K562 (cell line): ENCODE results near the gene ELK1. TPM values are rescaled to one million over a fixed set of nuclear protein-coding genes. Genes with fewer than 3 reads are reported as not detected.
A peak's percentile ranks its signal among the peaks of the same experiment; 100 is the strongest.

Experiments
- ATF3 ChIP-seq, 2 experiments: fragments of 450-650 bp in 1 of 2; sonication (generic) in 1 of 2; formaldehyde crosslinking in 1 of 2; IDR thresholded peaks in 1 of 2; conservative IDR thresholded peaks in 1 of 2; 2 replicates each; pipeline versions ENCODE4 v1.6.1 to v1.8.1; 2016 to 2023; ENCODE audit warnings: mild to moderate bottlenecking in 2 of 2, moderate library complexity in 2 of 2, inconsistent platforms in 1 of 2, missing genetic modification reagents in 1 of 2
- BRCA1 ChIP-seq, 2 experiments: fragments of 450-650 bp in 1 of 2; sonication (generic) in 1 of 2; formaldehyde crosslinking in 1 of 2; IDR thresholded peaks; 2 replicates each; pipeline versions ENCODE4 v1.5.0 to v1.6.1; 2017 to 2020; ENCODE audit warnings: mild to moderate bottlenecking in 1 of 2, missing genetic modification reagents in 1 of 2
- GATA2 ChIP-seq: sonication (generic); formaldehyde crosslinking; IDR thresholded peaks from 2 replicates; pipeline ENCODE4 v1.4.0; 2020; ENCODE audit warnings: mild to moderate bottlenecking, missing genetic modification reagents
- KDM2B ChIP-seq: fragments of 250-450 bp; sonication (Bioruptor Pico); IDR thresholded peaks from 2 replicates; pipeline ENCODE4 v1.8.0; 2021; ENCODE audit warnings: mild to moderate bottlenecking, moderate library complexity
- L3MBTL2 ChIP-seq: fragments of 450-650 bp; IDR thresholded peaks from 2 replicates; pipeline ENCODE4 v1.6.1; 2016; ENCODE audit warnings: mild to moderate bottlenecking, moderate library complexity
- MBD1 ChIP-seq: fragments of 250-450 bp; sonication (Bioruptor Pico); IDR thresholded peaks from 2 replicates; pipeline ENCODE4 v1.8.0; 2022; ENCODE audit warnings: inconsistent platforms
- MCM5 ChIP-seq: fragments of 450-650 bp; IDR thresholded peaks from 2 replicates; pipeline ENCODE4 v1.6.1; 2016; ENCODE audit warnings: low read depth
- MLX ChIP-seq, 2 experiments: fragments of 450-650 bp in 1 of 2; sonication (generic) in 1 of 2; formaldehyde crosslinking; conservative IDR thresholded peaks; 2 replicates each; pipeline versions ENCODE4 v1.4.0 to v1.8.1; 2020 to 2022; ENCODE audit warnings: mild to moderate bottlenecking in 1 of 2, missing genetic modification reagents in 1 of 2
- MYBL2 ChIP-seq, 2 experiments: fragments of 450-650 bp in 1 of 2; sonication (generic) in 1 of 2; formaldehyde crosslinking in 1 of 2; IDR thresholded peaks; 2 replicates each; pipeline versions ENCODE4 v1.6.1 to v1.8.1; 2017 to 2022; ENCODE audit warnings: borderline replicate concordance in 1 of 2, inconsistent platforms in 1 of 2, low read depth in 1 of 2, mild to moderate bottlenecking in 1 of 2, missing genetic modification reagents in 1 of 2, moderate library complexity in 1 of 2
- NR2C1 ChIP-seq, 2 experiments: fragments of 450-650 bp; IDR thresholded peaks; 2 replicates each; pipeline ENCODE4 v1.6.1; 2017; ENCODE audit warnings: mild to moderate bottlenecking in 2 of 2, antibody characterized with exemption in 1 of 2, inconsistent platforms in 1 of 2, missing compliant biosample characterization in 1 of 2, missing genetic modification characterization in 1 of 2
- SMAD4 ChIP-seq: fragments of 250-450 bp; sonication (Bioruptor Pico); conservative IDR thresholded peaks from 2 replicates; pipeline ENCODE4 v1.8.0; 2021; ENCODE audit warnings: inconsistent platforms, mild to moderate bottlenecking, moderate library complexity
- SOX6 ChIP-seq: fragments of 450-650 bp; IDR thresholded peaks from 2 replicates; pipeline ENCODE4 v1.6.1; 2014; ENCODE audit warnings: mild to moderate bottlenecking
- TGIF2 ChIP-seq: sonication (generic); formaldehyde crosslinking; IDR thresholded peaks from 2 replicates; pipeline ENCODE4 v1.8.1; 2022; ENCODE audit warnings: mild to moderate bottlenecking, missing genetic modification reagents, moderate library complexity
- TOE1 ChIP-seq, 2 experiments: fragments of 450-650 bp in 1 of 2; sonication (generic) in 1 of 2; formaldehyde crosslinking in 1 of 2; IDR thresholded peaks; 2 replicates each; pipeline versions ENCODE4 v1.7.1 to v1.8.0; 2016 to 2022; ENCODE audit warnings: borderline replicate concordance in 2 of 2, mild to moderate bottlenecking in 2 of 2, antibody characterized with exemption in 1 of 2, inconsistent platforms in 1 of 2, low read depth in 1 of 2, missing genetic modification reagents in 1 of 2, moderate library complexity in 1 of 2
- YBX1 ChIP-seq: fragments of 450-650 bp; IDR thresholded peaks from 2 replicates; pipeline ENCODE4 v1.7.1; 2016; ENCODE audit warnings: mild to moderate bottlenecking
- ZFX ChIP-seq: sonication (generic); formaldehyde crosslinking; IDR thresholded peaks from 2 replicates; pipeline ENCODE4 v1.8.0; 2022; ENCODE audit warnings: mild to moderate bottlenecking, missing genetic modification reagents, moderate library complexity
- ZNF512 ChIP-seq: IDR thresholded peaks from 2 replicates; pipeline ENCODE4 v1.6.1; 2016; ENCODE audit warnings: missing genetic modification characterization, missing compliant biosample characterization
- ZNF551 ChIP-seq: fragments of 250-450 bp; sonication (Bioruptor Pico); IDR thresholded peaks from 2 replicates; pipeline ENCODE4 v1.5.0; 2021; ENCODE audit warnings: mild to moderate bottlenecking, moderate library complexity
- ZNF57 ChIP-seq: fragments of 450-650 bp; formaldehyde crosslinking; IDR thresholded peaks from 2 replicates; pipeline ENCODE4 v1.4.0; 2020; ENCODE audit warnings: mild to moderate bottlenecking, moderate library complexity
- ZNF707 ChIP-seq: fragments of 250-450 bp; sonication (Bioruptor Pico); conservative IDR thresholded peaks from 2 replicates; pipeline ENCODE4 v1.8.0; 2022; ENCODE audit warnings: inconsistent platforms, mild to moderate bottlenecking, moderate library complexity
- ZNF75A ChIP-seq: fragments of 450-650 bp; formaldehyde crosslinking; IDR thresholded peaks from 2 replicates; pipeline ENCODE4 v1.4.0; 2020; ENCODE audit warnings: mild to moderate bottlenecking
- polyA plus RNA-seq, 8 experiments: library from polyadenylated mRNA; depleted of rRNA in 4 of 8; stranded (reverse) in 5 of 8; unstranded in 3 of 8; fragments of >200 nt; fragmentation: Nextera tagmentation in 2 of 8; fragmentation: Illumina TruSeq in 1 of 8; extraction: Ambion mirVana in 2 of 8; extraction: Trizol in 1 of 8; gene quantifications; 2 replicates each; pipeline versions ENCODE4 v1.2.1 to v1.2.3, GENCODE V29; 2011 to 2014; ENCODE audit warnings: inconsistent platforms in 1 of 8, missing spikeins in 1 of 8
- total RNA-seq, 7 experiments: library from RNA; depleted of rRNA in 6 of 7; stranded (reverse); fragments of >200 nt in 6 of 7; fragmentation: Illumina TruSeq in 2 of 7; extraction: Trizol in 2 of 7; gene quantifications; 2 replicates each; pipeline versions ENCODE4 v1.2.1 to v1.2.3, GENCODE V29; 2011 to 2021; ENCODE audit warnings: low replicate concordance in 1 of 7

Gene ELK1
- total and polyA plus RNA-seq, 9 of the 15 experiments (the other 6 are each of a cell fraction or from before 2014, with no cell fraction given) = 4.4 to 74.9 (median 26.5) TPM

DNA sequence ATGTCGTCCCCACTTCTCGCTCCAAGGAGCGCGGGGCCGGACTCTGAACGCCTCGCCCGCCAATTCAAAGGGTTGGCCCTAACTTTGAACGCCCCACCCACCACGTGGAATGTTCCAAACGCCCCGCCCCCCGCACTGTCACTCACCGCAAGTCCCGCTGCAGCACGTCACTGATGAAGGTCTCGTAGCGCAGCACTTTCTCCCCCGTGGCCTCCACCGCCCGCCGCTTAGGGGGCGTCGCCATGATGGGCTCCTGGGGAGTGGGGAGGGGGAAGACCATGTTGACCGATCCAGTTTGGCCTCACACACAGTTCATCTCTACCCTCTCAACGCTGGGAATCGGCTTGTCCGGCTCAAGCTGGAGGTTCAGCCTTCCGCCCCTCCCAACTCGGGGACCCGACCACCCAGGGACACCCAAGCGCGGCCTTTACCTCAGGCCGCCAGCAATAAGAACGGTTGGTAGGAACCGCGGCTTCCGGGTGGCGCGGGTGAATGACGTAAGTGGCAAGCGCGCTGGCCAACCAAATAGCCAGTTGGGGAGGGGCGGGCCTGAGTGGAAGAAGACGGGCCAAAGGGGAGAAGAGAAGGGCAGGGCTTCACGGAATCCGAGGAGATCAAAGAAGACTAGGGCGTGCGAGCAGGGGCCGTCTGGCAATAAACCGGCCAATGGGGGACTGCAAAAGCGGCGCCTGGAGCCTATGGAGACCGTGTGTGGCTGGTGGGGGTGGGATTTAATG, 8.5 kb upstream of the ELK1 start, which contains the start of gene UXT (continued):
- TF ChIP-seq L3MBTL2 (no peak), MCM5 (no peak), ZNF512 (no peak), ZNF75A (CRISPR knock-in tag) (no peak), BRCA1 (IDR thresholded peaks at IDR 0.05) (no peak), BRCA1 (CRISPR knock-in tag; IDR thresholded peaks at IDR 0.05) (no peak), GATA2 (CRISPR knock-in tag) (no peak), TOE1 (IDR thresholded peaks at IDR 0.05; ENCODE audit: borderline replicate concordance) (peak; percentile 78; the same call in 1 of the 2 replicates), TOE1 (CRISPR knock-in tag; IDR thresholded peaks at IDR 0.05; ENCODE audit: borderline replicate concordance, low read depth) (no peak), YBX1 (no peak), KDM2B (no peak), MYBL2 (IDR thresholded peaks at IDR 0.05; ENCODE audit: low read depth) (peak; percentile 86), MYBL2 (CRISPR knock-in tag; IDR thresholded peaks at IDR 0.05; ENCODE audit: borderline replicate concordance) (no peak), ZNF551 (CRISPR knock-in tag) (no peak), MBD1 (CRISPR knock-in tag) (no peak), ZNF57 (CRISPR knock-in tag) (no peak), ZNF707 (CRISPR knock-in tag) (no peak), TGIF2 (CRISPR knock-in tag) (peak; percentile 18; the same call in 1 of the 2 replicates), MLX (CRISPR knock-in tag; conservative IDR thresholded peaks at IDR 0.05) (no peak), NR2C1 (IDR thresholded peaks at IDR 0.05) (peak; percentile 54; the same call in 1 of the 2 replicates), NR2C1 (tag; IDR thresholded peaks at IDR 0.05) (peak; percentile 34; the same call in 1 of the 2 replicates), ATF3 (IDR thresholded peaks at IDR 0.05) (peak; percentile 74), ATF3 (CRISPR knock-in tag; conservative IDR thresholded peaks at IDR 0.05) (no peak; the same call in 1 of the 2 replicates), ZFX (peak; percentile 96), SOX6 (peak; percentile 19; the same call in 1 of the 2 replicates), SMAD4 (0 out of 2 replicates have a peak, but pooled peaks have one; percentile 45)
